Right lobe of liver (tissue), 6 donors: Measurements from ENCODE around the gene SPARCL1. TPM values are rescaled to one million over a fixed set of nuclear protein-coding genes. Genes with fewer than 3 reads are reported as not detected.

Experiments
- ATAC-seq, 4 donors: fragments of 200-7000 bp; cut with Tn5 transposase; one replicate each; pipeline ENCODE4 v1.9.1; 2020; ENCODE audit warnings: mild to moderate bottlenecking in 4 of 4, moderate library complexity in 4 of 4
- DNase-seq, 3 donors: peaks; one replicate each; pipeline ENCODE4 v3.0.0-alpha.2; 2020
- H3K27ac ChIP-seq, 3 donors: fragments of 200-600 bp; one replicate each; pipeline ENCODE4 v1.8.0; 2022
- H3K27me3 ChIP-seq, 2 donors: fragments of 200-600 bp; one replicate each; pipeline ENCODE4 v1.8.0; 2022
- H3K36me3 ChIP-seq, 4 donors: fragments of 200-600 bp; sonication (generic) in 1 of 4; one replicate each; pipeline versions ENCODE4 v1.5.1 to v1.8.0; 2017 to 2022; ENCODE audit warnings: control low read depth in 1 of 4
- H3K4me1 ChIP-seq, 4 donors: fragments of 200-600 bp; sonication (generic) in 1 of 4; one replicate each; pipeline versions ENCODE4 v1.5.1 to v1.8.0; 2017 to 2022; ENCODE audit warnings: control low read depth in 1 of 4
- H3K4me3 ChIP-seq, 3 donors: fragments of 200-600 bp; one replicate each; pipeline ENCODE4 v1.8.0; 2022
- H3K9me3 ChIP-seq, 4 donors: fragments of 200-600 bp; sonication (generic) in 1 of 4; one replicate each; pipeline versions ENCODE4 v1.5.1 to v1.8.0; 2017 to 2022; ENCODE audit warnings: control low read depth in 1 of 4
- CTCF ChIP-seq, 4 donors: fragments of 200-600 bp in 3 of 4; fragments of 450-650 bp in 1 of 4; IDR thresholded peaks; one replicate each; pipeline versions ENCODE4 v1.5.1 to v1.8.0; 2016 to 2022; ENCODE audit warnings: antibody characterized with exemption in 4 of 4, mild to moderate bottlenecking in 2 of 4
- POLR2A ChIP-seq: fragments of 450-650 bp; IDR thresholded peaks from one replicate; pipeline ENCODE4 v1.6.1; 2017; ENCODE audit warnings: antibody characterized with exemption, mild to moderate bottlenecking
- WGBS: methylation state at CpG from one replicate; pipeline ENCODE4 v1.1.6; 2018; ENCODE audit warnings: low coverage, low lambda C conversion rate; ENCODE audit not compliant: insufficient coverage; ENCODE audit errors: missing lambda C conversion rate; 5-methylcytosine and 5-hydroxymethylcytosine counted together
- intact Hi-C, 2 donors: fragments of 100-400 bp; cut with DNase I; formaldehyde crosslinking; loops; one replicate each; pipeline versions ENCODE4 v1.11.2 to v1.14.1; 2022
- total RNA-seq, 6 experiments: library from RNA; depleted of rRNA in 2 of 6; stranded (reverse); fragments of >200 nt in 2 of 6; fragmentation: NEBNext Ultra II Directional in 3 of 6; extraction: Animal tissue kit (Norgen Biotek cat#: 25700) in 3 of 6; gene quantifications; one replicate each; pipeline versions ENCODE4 v1.1.0 to v1.2.4, GENCODE V29; 2016 to 2023
- donor health status: DM: no; HTN: yes; CAD: no.
- donor health status: DM: no; HTN: no; CAD: no.
- donor health status: DM: no; HTN: no; CAD: no.
- donor health status: DM: no; HTN: yes; CAD: no.
- donor health status: DM: no; HTN: yes; CAD: no.

Gene SPARCL1
- total RNA-seq, 6 experiments from 2014 or later, result 5.3 to 14.3 (median 9.1) TPM

GRCh38 chr4:87481377-87481776 is 47.8 kb downstream of the SPARCL1 start:
- H3K36me3 ChIP-seq, result no peaks in the 10 kb centered on the region
- ATAC-seq, result no peak
- H3K27ac ChIP-seq, result no peak overlapping the region
- no peaks in the 10 kb centered on the region for H3K4me1 ChIP-seq
- no peaks in the 10 kb centered on the region for H3K9me3 ChIP-seq
- H3K4me3 ChIP-seq, result no peak overlapping the region
- H3K27me3 ChIP-seq, result no peaks in the 10 kb centered on the region
- no peak for DNase-seq
- no peak for TF ChIP-seq POLR2A
- no peak for TF ChIP-seq CTCF (IDR thresholded peaks at IDR 0.05)
- intact Hi-C loops, result no loop called here

GRCh38 chr4:87478732-87479250 is 50.4 kb downstream of the SPARCL1 start:
- ATAC-seq, result no peak
- TF ChIP-seq CTCF (IDR thresholded peaks at IDR 0.05) (no peak), POLR2A (no peak)
- Histone ChIP-seq H3K9me3 (no peaks in the 10 kb centered on the region), H3K36me3 (no peaks in the 10 kb centered on the region), H3K27me3 (no peaks in the 10 kb centered on the region), H3K27ac (no peak overlapping the region), H3K4me1 (no peaks in the 10 kb centered on the region), H3K4me3 (no peak overlapping the region)
- intact Hi-C loops, result no loop called here
- 78% methylated on average over 1 of the region's 1 CpG for WGBS
- no peak for DNase-seq

GRCh38 chr4:87476934-87477333 is 52.2 kb downstream of the SPARCL1 start:
- TF ChIP-seq CTCF (IDR thresholded peaks at IDR 0.05), result no peak
- TF ChIP-seq POLR2A, result no peak
- no peaks in the 10 kb centered on the region for H3K4me1 ChIP-seq
- H3K4me3 ChIP-seq, result no peak overlapping the region
- no peaks in the 10 kb centered on the region for H3K27me3 ChIP-seq
- H3K27ac ChIP-seq, result no peak overlapping the region
- no peaks in the 10 kb centered on the region for H3K9me3 ChIP-seq
- 77% methylated on average over 3 of the region's 3 CpGs for WGBS
- intact Hi-C loops, result no loop called here
- DNase-seq (no peak), ATAC-seq (no peak)
- no peaks in the 10 kb centered on the region for H3K36me3 ChIP-seq

GRCh38 chr4:87469390-87469789 is 59.8 kb downstream of the SPARCL1 start:
- intact Hi-C loops, result loop anchor here in 1 of 2 donors (10.0 kb wide), 1 partner anchor 105 kb away; no protein-coding TSS in a partner anchor
- WGBS, result 83% methylated on average over 6 of the region's 6 CpGs
- TF ChIP-seq POLR2A (no peak), CTCF (IDR thresholded peaks at IDR 0.05) (no peak)

More at GRCh38 chr4:87469390-87469789, 59.8 kb downstream of the SPARCL1 start:
- DNase-seq (no peak), ATAC-seq (no peak)
- Histone ChIP-seq H3K36me3 (no peaks in the 10 kb centered on the region), H3K27me3 (no peaks in the 10 kb centered on the region), H3K4me1 (no peaks in the 10 kb centered on the region), H3K9me3 (no peaks in the 10 kb centered on the region), H3K4me3 (no peak overlapping the region), H3K27ac (no peak overlapping the region)
